ENCODE data around the gene BRINP1. TPM values are rescaled to one million over a fixed set of nuclear protein-coding genes. Genes with fewer than 3 reads are reported as not detected.

BRINP1 gene
- total and polyA plus RNA-seq, 2 experiments from 2014 or later = 0.64 to 1.3 TPM

- Histone ChIP-seq H3K4me3 (no peak overlapping the region), H2AFZ (no peak overlapping the region), H3K27ac (no peak overlapping the region), H3K36me3 (replicated peaks; ENCODE audit: insufficient read depth, low read depth) (no peaks in the 10 kb centered on the region), H3K4me1 (ENCODE audit: insufficient read depth) (no peaks in the 10 kb centered on the region), H3K79me2 (no peaks in the 10 kb centered on the region), H3K27me3 (peaks cover 21% of the 10 kb centered on the region), H3K9me2 (replicated peaks; ENCODE audit: insufficient read depth) (no peaks in the 10 kb centered on the region), H4K20me1 (ENCODE audit: insufficient read depth, poor library complexity, severe bottlenecking) (no peaks in the 10 kb centered on the region), H3K9me3 (ENCODE audit: low read depth) (no peaks in the 10 kb centered on the region), H3K4me2 (no peak overlapping the region)
- 26% methylated on average over 3 of the region's 3 CpGs for WGBS (ENCODE audit: low lambda C conversion rate, missing lambda C conversion rate)
- TF ChIP-seq CTCF (IDR thresholded peaks at IDR 0.05; ENCODE audit: poor library complexity) = peak; percentile 44
- TF ChIP-seq EZH2 (IDR thresholded peaks at IDR 0.05; ENCODE audit: borderline replicate concordance) = no peak
- no peak for TF ChIP-seq EZH2phosphoT487 (IDR thresholded peaks at IDR 0.05; ENCODE audit: low read depth, severe bottlenecking, unreplicated experiment)
- DNase-seq (ENCODE audit: low spot score) = peak; percentile 67
Measured at GRCh38 chr9:119375892-119376291, 6.7 kb upstream of the BRINP1 start.

GRCh38 chr9:119372951-119373350 lies 3.7 kb upstream of the BRINP1 start:
- Histone ChIP-seq H3K36me3 (replicated peaks; ENCODE audit: insufficient read depth, low read depth) (no peaks in the 10 kb centered on the region), H2AFZ (no peak overlapping the region), H3K4me3 (no peak overlapping the region), H3K4me1 (ENCODE audit: insufficient read depth) (no peaks in the 10 kb centered on the region), H3K9me3 (ENCODE audit: low read depth) (no peaks in the 10 kb centered on the region), H3K4me2 (no peak overlapping the region), H3K79me2 (no peaks in the 10 kb centered on the region), H4K20me1 (ENCODE audit: insufficient read depth, poor library complexity, severe bottlenecking) (no peaks in the 10 kb centered on the region), H3K27ac (no peak overlapping the region), H3K27me3 (peaks cover 48% of the 10 kb centered on the region), H3K9me2 (replicated peaks; ENCODE audit: insufficient read depth) (no peaks in the 10 kb centered on the region)
- 81% methylated on average over 2 of the region's 2 CpGs for WGBS (ENCODE audit: low lambda C conversion rate, missing lambda C conversion rate)
- no peak for TF ChIP-seq EZH2phosphoT487 (IDR thresholded peaks at IDR 0.05; ENCODE audit: low read depth, severe bottlenecking, unreplicated experiment)
- TF ChIP-seq EZH2 (IDR thresholded peaks at IDR 0.05; ENCODE audit: borderline replicate concordance) = no peak
- no peak for TF ChIP-seq CTCF (IDR thresholded peaks at IDR 0.05; ENCODE audit: poor library complexity)
- no peak for DNase-seq (ENCODE audit: low spot score)

- Histone ChIP-seq H3K36me3 (replicated peaks; ENCODE audit: insufficient read depth, low read depth) (no peaks in the 10 kb centered on the region), H2AFZ (no peak overlapping the region), H3K9me2 (replicated peaks; ENCODE audit: insufficient read depth) (no peaks in the 10 kb centered on the region), H3K79me2 (no peaks in the 10 kb centered on the region), H4K20me1 (ENCODE audit: insufficient read depth, poor library complexity, severe bottlenecking) (no peaks in the 10 kb centered on the region), H3K4me1 (ENCODE audit: insufficient read depth) (no peaks in the 10 kb centered on the region), H3K9me3 (ENCODE audit: low read depth) (no peaks in the 10 kb centered on the region), H3K27ac (no peak overlapping the region), H3K27me3 (peaks cover 56% of the 10 kb centered on the region), H3K4me3 (no peak overlapping the region), H3K4me2 (no peak overlapping the region)
- DNase-seq (ENCODE audit: low spot score) = peak; percentile 82
- TF ChIP-seq EZH2 (IDR thresholded peaks at IDR 0.05; ENCODE audit: borderline replicate concordance) (no peak), EZH2phosphoT487 (IDR thresholded peaks at IDR 0.05; ENCODE audit: low read depth, severe bottlenecking, unreplicated experiment) (no peak), CTCF (IDR thresholded peaks at IDR 0.05; ENCODE audit: poor library complexity) (no peak)
- 2% methylated on average over 8 of the region's 8 CpGs for WGBS (ENCODE audit: low lambda C conversion rate, missing lambda C conversion rate)
Measured at GRCh38 chr9:119370816-119371215, 1.6 kb upstream of the BRINP1 start.
